Measurements from ENCODE around the gene GEMIN4. TPM values are rescaled to one million over a fixed set of nuclear protein-coding genes. Genes with fewer than 3 reads are reported as not detected.

The GEMIN4 gene
- total and polyA plus RNA-seq, 2 donors from 2014 or later = 4.6 to 14.8 TPM

- H3K27me3 ChIP-seq (ENCODE audit: control insufficient read depth, insufficient read depth, low read length) = no peaks in the 10 kb centered on the region
- DNase-seq = no peak
- intact Hi-C loops (cut with DNase I) = loop anchor here (10.0 kb wide), 2 partner anchors 187 to 257 kb away; no protein-coding TSS in a partner anchor
- peaks cover 0 to 5% (median 5%) of the 10 kb centered on the region in 3 donors for H3K36me3 ChIP-seq (ENCODE audit: control insufficient read depth in 2 of 3, insufficient read depth in 3 of 3, low read length in 3 of 3)
- H3K4me1 ChIP-seq (ENCODE audit: control insufficient read depth in 2 of 3, insufficient read depth in 2 of 3, low read depth in 1 of 3, low read length in 3 of 3) = no peaks in the 10 kb centered on the region
- TF ChIP-seq, protein P1, sequence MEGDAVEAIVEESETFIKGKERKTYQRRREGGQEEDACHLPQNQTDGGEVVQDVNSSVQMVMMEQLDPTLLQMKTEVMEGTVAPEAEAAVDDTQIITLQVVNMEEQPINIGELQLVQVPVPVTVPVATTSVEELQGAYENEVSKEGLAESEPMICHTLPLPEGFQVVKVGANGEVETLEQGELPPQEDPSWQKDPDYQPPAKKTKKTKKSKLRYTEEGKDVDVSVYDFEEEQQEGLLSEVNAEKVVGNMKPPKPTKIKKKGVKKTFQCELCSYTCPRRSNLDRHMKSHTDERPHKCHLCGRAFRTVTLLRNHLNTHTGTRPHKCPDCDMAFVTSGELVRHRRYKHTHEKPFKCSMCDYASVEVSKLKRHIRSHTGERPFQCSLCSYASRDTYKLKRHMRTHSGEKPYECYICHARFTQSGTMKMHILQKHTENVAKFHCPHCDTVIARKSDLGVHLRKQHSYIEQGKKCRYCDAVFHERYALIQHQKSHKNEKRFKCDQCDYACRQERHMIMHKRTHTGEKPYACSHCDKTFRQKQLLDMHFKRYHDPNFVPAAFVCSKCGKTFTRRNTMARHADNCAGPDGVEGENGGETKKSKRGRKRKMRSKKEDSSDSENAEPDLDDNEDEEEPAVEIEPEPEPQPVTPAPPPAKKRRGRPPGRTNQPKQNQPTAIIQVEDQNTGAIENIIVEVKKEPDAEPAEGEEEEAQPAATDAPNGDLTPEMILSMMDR (IDR thresholded peaks at IDR 0.05; ENCODE audit: borderline replicate concordance, extremely low read depth, insufficient read depth) = no peak
- H3K9me3 ChIP-seq (ENCODE audit: control insufficient read depth in 2 of 3, insufficient read depth in 1 of 3, low read length in 3 of 3) = no peaks in the 10 kb centered on the region
- no peak overlapping the region for H3K4me3 ChIP-seq (ENCODE audit: low read length in 3 of 3)
- H3K9ac ChIP-seq (ENCODE audit: low read length in 3 of 3) = no peak overlapping the region
- no peak for FAIRE-seq
- H3K27ac ChIP-seq (ENCODE audit: low read depth in 2 of 2, low read length in 2 of 2) = no peak overlapping the region
These were observed 45.3 kb upstream of the GEMIN4 start for GRCh38 chr17:797236-797840.

DNA sequence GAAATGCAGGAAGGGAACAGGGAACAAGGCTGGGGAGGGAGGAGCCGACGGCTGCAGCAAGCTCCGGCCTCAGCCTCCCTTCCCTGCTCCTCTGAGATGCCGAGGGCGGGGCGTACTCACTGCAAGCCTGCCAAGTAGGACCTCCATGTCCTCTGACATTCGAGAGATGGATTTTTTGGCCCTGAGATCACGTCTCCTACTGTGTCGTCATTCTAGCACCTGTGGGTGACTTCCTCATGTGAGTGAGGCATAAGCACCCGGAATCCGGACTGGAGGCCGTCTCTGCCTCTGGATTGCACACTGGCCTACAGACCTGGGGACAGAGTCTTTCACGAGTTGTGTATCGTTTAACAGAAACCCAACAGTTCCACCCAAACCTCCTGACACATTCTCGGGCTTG, 44.5 kb upstream of the GEMIN4 start:
- H3K4me1 ChIP-seq (ENCODE audit: control insufficient read depth in 2 of 3, insufficient read depth in 2 of 3, low read depth in 1 of 3, low read length in 3 of 3) = no peaks in the 10 kb centered on the region
- H3K9me3 ChIP-seq (ENCODE audit: control insufficient read depth in 2 of 3, insufficient read depth in 1 of 3, low read length in 3 of 3) = no peaks in the 10 kb centered on the region
- H3K27me3 ChIP-seq (ENCODE audit: control insufficient read depth, insufficient read depth, low read length) = no peaks in the 10 kb centered on the region
- DNase-seq (no peak), FAIRE-seq (no peak)
- no peak overlapping the region for H3K4me3 ChIP-seq (ENCODE audit: low read length in 3 of 3)
- no peak overlapping the region for H3K9ac ChIP-seq (ENCODE audit: low read length in 3 of 3)
- intact Hi-C loops (cut with DNase I) = loop anchor here (10.0 kb wide), 2 partner anchors 188 to 258 kb away; no protein-coding TSS in a partner anchor
- TF ChIP-seq, protein P1 (IDR thresholded peaks at IDR 0.05; ENCODE audit: borderline replicate concordance, extremely low read depth, insufficient read depth) = no peak
- peaks cover 0 to 11% (median 9%) of the 10 kb centered on the region in 3 donors for H3K36me3 ChIP-seq (ENCODE audit: control insufficient read depth in 2 of 3, insufficient read depth in 3 of 3, low read length in 3 of 3)
- no peak overlapping the region for H3K27ac ChIP-seq (ENCODE audit: low read depth in 2 of 2, low read length in 2 of 2)

DNA sequence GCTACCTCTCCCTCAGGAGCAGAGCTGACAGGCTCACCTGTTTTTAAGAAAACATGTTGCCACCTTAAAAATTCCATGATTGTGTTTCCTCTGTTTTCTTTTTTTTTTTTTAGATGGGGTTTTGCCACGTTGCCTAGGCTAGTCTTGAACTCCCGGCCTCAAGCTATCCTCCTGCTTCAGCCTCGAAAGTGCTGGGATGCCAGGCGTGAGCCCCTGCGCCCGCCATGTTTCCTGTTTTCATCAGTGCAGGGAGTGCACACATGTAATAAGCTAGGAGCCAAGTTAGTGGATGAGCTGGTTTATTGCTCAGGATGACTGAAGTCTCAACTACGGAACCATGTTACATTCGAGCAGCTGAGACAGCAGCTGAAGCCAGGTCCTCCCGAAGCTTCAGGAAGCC, 43.7 kb upstream of the GEMIN4 start:
- DNase-seq (peak in 1 of 5 donors; percentile 39), FAIRE-seq (no peak)
- Histone ChIP-seq H3K27me3 (ENCODE audit: control insufficient read depth, insufficient read depth, low read length) (no peaks in the 10 kb centered on the region), H3K9ac (ENCODE audit: low read length in 3 of 3) (no peak overlapping the region), H3K36me3 (ENCODE audit: control insufficient read depth in 2 of 3, insufficient read depth in 3 of 3, low read length in 3 of 3) (peaks cover 0 to 11% (median 11%) of the 10 kb centered on the region in 3 donors), H3K9me3 (ENCODE audit: control insufficient read depth in 2 of 3, insufficient read depth in 1 of 3, low read length in 3 of 3) (no peaks in the 10 kb centered on the region), H3K4me3 (ENCODE audit: low read length in 3 of 3) (no peak overlapping the region), H3K4me1 (ENCODE audit: control insufficient read depth in 2 of 3, insufficient read depth in 2 of 3, low read depth in 1 of 3, low read length in 3 of 3) (no peaks in the 10 kb centered on the region), H3K27ac (ENCODE audit: low read depth in 2 of 2, low read length in 2 of 2) (no peak overlapping the region)
- TF ChIP-seq, protein P1 (IDR thresholded peaks at IDR 0.05; ENCODE audit: borderline replicate concordance, extremely low read depth, insufficient read depth) = no peak
- intact Hi-C loops (cut with DNase I) = loop anchor here (10.0 kb wide), 2 partner anchors 189 to 259 kb away; no protein-coding TSS in a partner anchor

Measured in kidney (tissue), 14 donors.